Measurements from ENCODE around the gene RPL10. TPM values are rescaled to one million over a fixed set of nuclear protein-coding genes. Genes with fewer than 3 reads are reported as not detected.

RPL10 gene
- total RNA-seq, 1 donor from 2014 or later = 5,113 TPM

DNA sequence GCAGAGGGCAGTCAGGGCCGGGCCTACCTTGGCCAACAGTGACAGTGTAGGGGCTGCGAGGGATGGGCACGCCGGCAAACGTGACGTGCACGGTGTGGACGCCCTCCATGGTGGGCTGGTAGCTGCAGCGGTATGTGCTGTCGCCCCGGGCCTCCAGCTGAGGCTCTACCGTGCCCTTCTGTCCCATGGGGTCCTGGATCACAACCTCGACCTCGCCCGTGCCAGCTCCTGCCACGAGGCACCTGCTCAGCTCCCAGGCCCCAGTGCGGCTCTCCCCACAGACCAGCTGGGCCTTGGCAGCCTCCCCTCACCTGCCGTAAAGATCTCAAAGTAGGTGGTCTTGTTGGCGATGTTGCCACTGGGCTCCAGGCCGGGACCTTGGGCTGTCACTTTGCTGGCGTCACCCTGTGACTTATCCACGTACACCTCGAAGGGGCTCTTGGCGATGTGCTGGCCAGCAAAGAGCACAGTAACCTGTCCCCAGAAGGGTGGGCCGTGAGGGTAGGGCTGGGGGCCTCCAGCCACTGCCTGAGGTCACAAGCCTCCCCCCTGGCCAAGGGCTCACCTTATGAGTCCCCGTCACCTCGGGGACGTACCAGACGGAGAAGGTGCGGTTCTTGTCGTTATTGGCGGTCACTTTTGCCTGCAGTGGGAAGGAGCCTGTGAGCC is 32.0 kb upstream of the RPL10 start:
- DNase-seq (no peak), ATAC-seq (ENCODE audit: low read depth) (no peak)
- TF ChIP-seq, protein P1, sequence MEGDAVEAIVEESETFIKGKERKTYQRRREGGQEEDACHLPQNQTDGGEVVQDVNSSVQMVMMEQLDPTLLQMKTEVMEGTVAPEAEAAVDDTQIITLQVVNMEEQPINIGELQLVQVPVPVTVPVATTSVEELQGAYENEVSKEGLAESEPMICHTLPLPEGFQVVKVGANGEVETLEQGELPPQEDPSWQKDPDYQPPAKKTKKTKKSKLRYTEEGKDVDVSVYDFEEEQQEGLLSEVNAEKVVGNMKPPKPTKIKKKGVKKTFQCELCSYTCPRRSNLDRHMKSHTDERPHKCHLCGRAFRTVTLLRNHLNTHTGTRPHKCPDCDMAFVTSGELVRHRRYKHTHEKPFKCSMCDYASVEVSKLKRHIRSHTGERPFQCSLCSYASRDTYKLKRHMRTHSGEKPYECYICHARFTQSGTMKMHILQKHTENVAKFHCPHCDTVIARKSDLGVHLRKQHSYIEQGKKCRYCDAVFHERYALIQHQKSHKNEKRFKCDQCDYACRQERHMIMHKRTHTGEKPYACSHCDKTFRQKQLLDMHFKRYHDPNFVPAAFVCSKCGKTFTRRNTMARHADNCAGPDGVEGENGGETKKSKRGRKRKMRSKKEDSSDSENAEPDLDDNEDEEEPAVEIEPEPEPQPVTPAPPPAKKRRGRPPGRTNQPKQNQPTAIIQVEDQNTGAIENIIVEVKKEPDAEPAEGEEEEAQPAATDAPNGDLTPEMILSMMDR (IDR thresholded peaks at IDR 0.05) = no peak
- H3K27ac Mint-ChIP-seq = no peak overlapping the region
- H3K9me3 Mint-ChIP-seq = no peaks in the 10 kb centered on the region
- H3K4me3 Mint-ChIP-seq = no peak overlapping the region
- H3K4me1 Mint-ChIP-seq = peaks cover 12% of the 10 kb centered on the region
- intact Hi-C loops (cut with micrococcal nuclease) = no loop called here
- no peaks in the 10 kb centered on the region for H3K27me3 Mint-ChIP-seq
- ChIA-PET CTCF (no interaction called here), POLR2A (interaction anchor here (0.9 to 5.2 kb wide), 2 partner anchors 13 to 16 kb away, joined by 3 to 56 read pairs; no protein-coding TSS in a partner anchor)
- H3K36me3 Mint-ChIP-seq (ENCODE audit: low read depth) = peaks cover 40% of the 10 kb centered on the region

DNA sequence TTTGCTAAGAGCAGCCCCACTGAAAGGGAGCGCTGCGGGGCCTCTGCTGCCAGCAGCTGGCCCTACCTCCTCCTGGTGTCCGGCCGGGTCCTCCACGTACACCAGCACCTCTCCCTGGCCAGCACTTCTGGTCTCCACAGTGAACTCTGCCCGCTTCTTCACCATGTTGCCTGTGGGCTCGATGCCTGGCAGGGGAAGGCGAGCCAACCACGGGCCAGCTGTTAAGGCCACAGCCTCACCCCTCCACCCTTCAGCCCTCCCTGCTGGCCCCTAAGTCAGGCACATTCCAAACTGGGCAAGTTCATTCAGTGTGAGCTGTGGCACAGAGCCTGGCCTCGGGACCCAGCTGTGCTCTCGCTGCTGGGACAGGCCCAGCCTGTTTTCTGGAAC is 31.5 kb upstream of the RPL10 start:
- DNase-seq = no peak
- intact Hi-C loops (cut with micrococcal nuclease) = no loop called here
- ATAC-seq (ENCODE audit: low read depth) = no peak
- TF ChIP-seq, protein P1 (IDR thresholded peaks at IDR 0.05) = no peak
- Mint-ChIP-seq H3K4me1 (peaks cover 12% of the 10 kb centered on the region), H3K4me3 (no peak overlapping the region), H3K36me3 (ENCODE audit: low read depth) (peaks cover 35% of the 10 kb centered on the region), H3K27ac (peak overlapping the region; percentile 12), H3K27me3 (no peaks in the 10 kb centered on the region), H3K9me3 (no peaks in the 10 kb centered on the region)
- CTCF ChIA-PET = no interaction called here
- POLR2A ChIA-PET = interaction anchor here (5.2 kb wide), 1 partner anchor 17 kb away, joined by 56 read pairs; no protein-coding TSS in a partner anchor

DNA sequence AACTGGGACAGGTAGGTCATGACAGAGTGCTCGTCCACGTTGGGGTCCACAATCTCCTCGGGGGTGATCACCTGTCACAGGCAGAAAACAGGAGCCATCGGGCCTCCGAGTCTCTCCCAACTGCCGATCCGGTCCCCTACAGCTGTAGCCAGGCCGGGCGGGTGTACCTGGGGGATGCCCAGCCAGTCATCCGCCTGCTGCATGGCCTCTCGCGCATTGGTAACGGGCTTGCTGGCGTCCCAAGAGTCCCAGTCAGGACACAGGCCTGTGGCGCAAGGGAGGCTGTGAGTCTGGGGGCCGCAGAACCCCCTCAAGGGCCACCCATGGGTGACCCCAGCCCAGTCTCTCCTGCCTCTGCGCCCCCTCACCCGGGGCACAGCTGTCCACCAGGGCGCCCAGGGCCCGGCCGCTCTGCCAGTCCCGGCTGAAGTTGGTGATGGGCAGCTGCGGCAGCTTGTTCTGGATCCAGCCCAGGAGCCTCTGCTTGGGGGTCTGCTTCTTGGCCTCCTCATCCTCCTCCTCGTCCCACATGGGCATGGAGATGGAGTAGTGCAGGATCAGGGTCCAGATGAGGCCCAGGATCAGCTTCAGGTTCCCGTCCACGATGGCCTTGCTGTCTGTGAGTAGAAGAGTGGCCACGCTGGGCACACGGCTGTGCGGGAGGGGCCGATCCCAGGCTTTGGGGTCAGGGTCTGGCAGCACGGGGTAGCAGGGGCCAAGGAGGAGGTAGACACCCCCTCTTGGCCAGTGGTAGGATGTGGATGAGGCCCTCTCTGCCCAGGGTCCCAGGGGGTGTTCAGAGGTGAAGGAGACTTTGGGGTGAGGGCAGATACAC is 30.5 kb upstream of the RPL10 start:
- no peak for ATAC-seq (ENCODE audit: low read depth)
- intact Hi-C loops (cut with micrococcal nuclease) = no loop called here
- POLR2A ChIA-PET = interaction anchor here (0.6 to 5.2 kb wide), 6 partner anchors 16 to 397 kb away, joined by 3 to 65 read pairs (median 6); partner anchors contain the start of genes HCFC1 and RPL10

DNA sequence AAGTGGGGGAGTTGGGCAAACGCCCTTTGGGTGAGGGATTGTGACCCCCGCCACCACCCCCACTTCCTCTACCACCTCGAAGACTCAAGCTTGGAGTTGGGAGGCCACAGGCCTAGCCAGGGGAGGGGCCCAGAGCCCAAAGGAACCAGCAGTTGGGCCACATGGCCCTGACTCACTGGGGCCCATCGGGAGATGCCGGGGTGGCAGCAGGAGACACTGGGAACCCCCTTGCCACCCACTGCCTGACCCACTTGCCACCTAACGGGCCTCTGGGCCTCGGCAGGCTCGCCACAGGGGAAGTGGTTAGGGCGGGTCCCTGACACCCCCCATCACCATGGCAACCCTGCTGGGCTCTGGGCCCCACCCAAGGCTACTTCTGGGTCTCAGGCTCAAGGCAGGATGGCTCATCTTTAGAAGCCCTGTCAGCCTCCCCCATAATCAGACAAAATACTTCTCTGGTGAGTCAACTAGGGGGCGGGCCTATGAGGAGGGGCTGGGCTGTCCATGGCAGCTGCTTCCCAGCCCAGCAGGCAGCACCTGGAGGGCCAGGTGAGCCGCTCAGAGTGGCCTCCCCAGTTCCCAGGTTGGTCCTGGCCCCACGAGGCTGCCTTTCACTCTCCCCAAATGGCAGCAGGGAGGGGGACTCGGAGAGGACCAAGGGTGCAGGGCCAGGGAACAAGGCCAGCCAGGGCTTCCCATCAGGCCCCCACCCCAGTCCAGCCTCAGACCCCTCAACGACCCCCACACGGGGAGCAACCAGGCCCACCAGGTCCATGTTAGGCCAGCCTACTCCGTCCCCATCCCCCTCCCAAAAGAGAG is 29.3 kb upstream of the RPL10 start:
- H3K4me1 Mint-ChIP-seq = peaks cover 26% of the 10 kb centered on the region
- TF ChIP-seq, protein P1 (IDR thresholded peaks at IDR 0.05) = no peak
- peak overlapping the region; percentile 88 for H3K4me3 Mint-ChIP-seq
- POLR2A ChIA-PET = interaction anchor here (0.5 to 5.2 kb wide), 11 partner anchors 10 to 444 kb away, joined by 3 to 65 read pairs (median 4); partner anchors contain the start of genes EMD, HCFC1 and RPL10
- peaks cover 25% of the 10 kb centered on the region for H3K36me3 Mint-ChIP-seq (ENCODE audit: low read depth)
- no peaks in the 10 kb centered on the region for H3K9me3 Mint-ChIP-seq
- H3K27me3 Mint-ChIP-seq = no peaks in the 10 kb centered on the region
- DNase-seq (peak; percentile 73), ATAC-seq (ENCODE audit: low read depth) (peak; percentile 64)
- CTCF ChIA-PET = no interaction called here
- intact Hi-C loops (cut with micrococcal nuclease) = loop anchor here (1.0 kb wide), 1 partner anchor 42 kb away; the partner anchor contains the start of gene TAFAZZIN
- peak overlapping the region; percentile 83 for H3K27ac Mint-ChIP-seq

More for the DNA sequence above, 30.5 kb upstream of the RPL10 start:
- Mint-ChIP-seq H3K27ac (peak overlapping the region; percentile 83), H3K9me3 (no peaks in the 10 kb centered on the region), H3K36me3 (ENCODE audit: low read depth) (peaks cover 31% of the 10 kb centered on the region), H3K27me3 (no peaks in the 10 kb centered on the region), H3K4me1 (peaks cover 17% of the 10 kb centered on the region), H3K4me3 (peak overlapping the region; percentile 41)
- CTCF ChIA-PET = no interaction called here
- TF ChIP-seq, protein P1 (IDR thresholded peaks at IDR 0.05) = no peak
- DNase-seq = no peak
